ENCODE measurements around the gene EIPR1.

EIPR1 gene

GRCh38 chr2:3263487-3263886 is 114.1 kb downstream of the EIPR1 start:
- Histone ChIP-seq H2AFZ (ENCODE audit: low read depth, low read length, severe bottlenecking) (no peak overlapping the region), H3K27ac (ENCODE audit: low read depth, low read length) (no peak overlapping the region), H3K9ac (ENCODE audit: low read length) (no peak overlapping the region), H3K4me2 (ENCODE audit: low read depth, low read length, poor library complexity, severe bottlenecking) (no peak overlapping the region), H3F3A (ENCODE audit: insufficient read depth) (no peaks in the 10 kb centered on the region), H3K36me3 (ENCODE audit: low read length) (no peaks in the 10 kb centered on the region), H3K27me3 (ENCODE audit: low read length) (no peaks in the 10 kb centered on the region), H3K79me2 (ENCODE audit: insufficient read depth, low read length) (no peaks in the 10 kb centered on the region), H3K9me3 (ENCODE audit: insufficient read depth, low read length) (no peaks in the 10 kb centered on the region), H3K9me2 (replicated peaks; ENCODE audit: insufficient read depth, low read length) (no peaks in the 10 kb centered on the region), H4K20me1 (ENCODE audit: low read depth, low read length) (no peaks in the 10 kb centered on the region), H3K4me3 (ENCODE audit: insufficient read depth, low read length, poor library complexity, severe bottlenecking) (no peak overlapping the region)
- TF ChIP-seq CTCF (IDR thresholded peaks at IDR 0.05; ENCODE audit: insufficient read depth, low read length, poor library complexity, severe bottlenecking) (no peak), EZH2phosphoT487 (conservative IDR thresholded peaks at IDR 0.05; ENCODE audit: low read length) (no peak)

GRCh38 chr2:3262437-3263388 is 114.9 kb downstream of the EIPR1 start:
- no peaks in the 10 kb centered on the region for H3K36me3 ChIP-seq (ENCODE audit: low read length)
- no peaks in the 10 kb centered on the region for H3K9me3 ChIP-seq (ENCODE audit: insufficient read depth, low read length)
- no peaks in the 10 kb centered on the region for H3K27me3 ChIP-seq (ENCODE audit: low read length)
- TF ChIP-seq EZH2phosphoT487 (conservative IDR thresholded peaks at IDR 0.05; ENCODE audit: low read length) (no peak), CTCF (IDR thresholded peaks at IDR 0.05; ENCODE audit: insufficient read depth, low read length, poor library complexity, severe bottlenecking) (no peak)
- H3K4me2 ChIP-seq (ENCODE audit: low read depth, low read length, poor library complexity, severe bottlenecking): no peak overlapping the region
- H3K27ac ChIP-seq (ENCODE audit: low read depth, low read length): no peak overlapping the region
- H4K20me1 ChIP-seq (ENCODE audit: low read depth, low read length): no peaks in the 10 kb centered on the region
- H3K79me2 ChIP-seq (ENCODE audit: insufficient read depth, low read length): no peaks in the 10 kb centered on the region
- no peaks in the 10 kb centered on the region for H3F3A ChIP-seq (ENCODE audit: insufficient read depth)
- H3K9me2 ChIP-seq (replicated peaks; ENCODE audit: insufficient read depth, low read length): no peaks in the 10 kb centered on the region
- no peak overlapping the region for H2AFZ ChIP-seq (ENCODE audit: low read depth, low read length, severe bottlenecking)
- H3K9ac ChIP-seq (ENCODE audit: low read length): no peak overlapping the region
- H3K4me3 ChIP-seq (ENCODE audit: insufficient read depth, low read length, poor library complexity, severe bottlenecking): no peak overlapping the region

GRCh38 chr2:3261511-3261910 is 116.1 kb downstream of the EIPR1 start:
- TF ChIP-seq EZH2phosphoT487 (conservative IDR thresholded peaks at IDR 0.05; ENCODE audit: low read length): no peak
- no peak for TF ChIP-seq CTCF (IDR thresholded peaks at IDR 0.05; ENCODE audit: insufficient read depth, low read length, poor library complexity, severe bottlenecking)
- H4K20me1 ChIP-seq (ENCODE audit: low read depth, low read length): no peaks in the 10 kb centered on the region

More at GRCh38 chr2:3261511-3261910, 116.1 kb downstream of the EIPR1 start:
- Histone ChIP-seq H3K4me2 (ENCODE audit: low read depth, low read length, poor library complexity, severe bottlenecking) (no peak overlapping the region), H3K36me3 (ENCODE audit: low read length) (no peaks in the 10 kb centered on the region), H3K9me2 (replicated peaks; ENCODE audit: insufficient read depth, low read length) (no peaks in the 10 kb centered on the region), H3K27me3 (ENCODE audit: low read length) (no peaks in the 10 kb centered on the region), H3K79me2 (ENCODE audit: insufficient read depth, low read length) (no peaks in the 10 kb centered on the region), H3K9me3 (ENCODE audit: insufficient read depth, low read length) (no peaks in the 10 kb centered on the region), H2AFZ (ENCODE audit: low read depth, low read length, severe bottlenecking) (no peak overlapping the region), H3K9ac (ENCODE audit: low read length) (no peak overlapping the region), H3K4me3 (ENCODE audit: insufficient read depth, low read length, poor library complexity, severe bottlenecking) (no peak overlapping the region), H3K27ac (ENCODE audit: low read depth, low read length) (no peak overlapping the region), H3F3A (ENCODE audit: insufficient read depth) (no peaks in the 10 kb centered on the region)
